Mucosa of rectum (tissue), 2 donors: ENCODE data around the gene GPD2.
A peak's percentile ranks its signal among the peaks of the same experiment; 100 is the strongest.

Source experiments
- H3K27ac ChIP-seq, 2 donors: one replicate each; pipeline ENCODE4 v1.7.0; 2013; ENCODE audit warnings: inconsistent platforms in 2 of 2, low read depth in 2 of 2, low read length in 2 of 2
- H3K27me3 ChIP-seq, 2 donors: one replicate each; pipeline ENCODE4 v1.7.0; 2013; ENCODE audit warnings: low read length in 2 of 2; ENCODE audit not compliant: control insufficient read depth in 2 of 2, insufficient read depth in 2 of 2
- H3K36me3 ChIP-seq, 2 donors: one replicate each; pipeline ENCODE4 v1.7.0; 2013; ENCODE audit warnings: low read length in 2 of 2; ENCODE audit not compliant: control insufficient read depth in 2 of 2, insufficient read depth in 2 of 2
- H3K4me1 ChIP-seq, 2 donors: one replicate each; pipeline ENCODE4 v1.7.0; 2013; ENCODE audit warnings: low read length in 2 of 2, mild to moderate bottlenecking in 1 of 2; ENCODE audit not compliant: control insufficient read depth in 2 of 2, insufficient read depth in 2 of 2
- H3K4me3 ChIP-seq, 2 donors: one replicate each; pipeline ENCODE4 v1.7.0; 2013; ENCODE audit warnings: low read length in 2 of 2
- H3K9ac ChIP-seq, 2 donors: one replicate each; pipeline ENCODE4 v1.7.0; 2013; ENCODE audit warnings: low read length in 2 of 2, low read depth in 1 of 2, mild to moderate bottlenecking in 1 of 2
- H3K9me3 ChIP-seq, 2 donors: one replicate each; pipeline ENCODE4 v1.7.0; 2013; ENCODE audit warnings: low read length in 2 of 2; ENCODE audit not compliant: control insufficient read depth in 2 of 2
- donor health status: healthy.
- donor health status: Normal muscosa, but diverticular disease.

GPD2 gene

DNA sequence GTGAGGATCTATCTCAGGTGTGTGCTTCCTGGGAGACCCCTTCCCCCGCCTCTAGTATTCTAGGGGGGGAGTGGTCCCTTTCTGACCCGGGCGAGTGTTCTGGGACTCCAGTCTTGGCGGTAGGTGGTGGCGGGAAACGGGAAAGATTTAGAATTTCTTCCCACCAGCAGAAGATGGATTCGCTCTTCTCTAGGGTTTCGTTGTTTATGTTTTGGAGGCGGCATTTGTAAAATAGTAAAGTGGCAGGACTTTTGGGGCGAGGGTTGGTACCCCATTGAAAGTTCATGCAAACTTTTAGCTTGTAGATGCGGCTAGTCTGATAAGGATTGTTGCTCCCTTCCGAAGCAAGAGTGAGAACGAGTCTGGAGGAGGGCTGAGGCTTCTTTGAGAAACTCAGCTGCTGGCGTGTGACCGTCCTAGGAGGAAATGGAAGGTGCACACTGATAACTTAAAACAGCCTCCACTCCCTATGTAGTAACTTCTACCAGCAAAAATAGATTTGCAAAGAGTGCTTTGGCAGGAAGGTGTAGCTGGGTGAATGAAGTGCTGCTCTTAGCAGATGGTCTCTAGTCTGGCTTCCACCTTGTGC, 412 bp downstream of the GPD2 start:
- H3K27ac ChIP-seq = peak overlapping the region; percentile 94 to 98
- peak overlapping the region; percentile 76 to 91 for H3K4me3 ChIP-seq
- H3K9ac ChIP-seq = peak overlapping the region; percentile 91 to 95
- H3K27me3 ChIP-seq = no peaks in the 10 kb centered on the region
- H3K9me3 ChIP-seq = no peaks in the 10 kb centered on the region
- H3K36me3 ChIP-seq = no peaks in the 10 kb centered on the region
- peaks cover 10 to 23% of the 10 kb centered on the region in 2 donors for H3K4me1 ChIP-seq

DNA sequence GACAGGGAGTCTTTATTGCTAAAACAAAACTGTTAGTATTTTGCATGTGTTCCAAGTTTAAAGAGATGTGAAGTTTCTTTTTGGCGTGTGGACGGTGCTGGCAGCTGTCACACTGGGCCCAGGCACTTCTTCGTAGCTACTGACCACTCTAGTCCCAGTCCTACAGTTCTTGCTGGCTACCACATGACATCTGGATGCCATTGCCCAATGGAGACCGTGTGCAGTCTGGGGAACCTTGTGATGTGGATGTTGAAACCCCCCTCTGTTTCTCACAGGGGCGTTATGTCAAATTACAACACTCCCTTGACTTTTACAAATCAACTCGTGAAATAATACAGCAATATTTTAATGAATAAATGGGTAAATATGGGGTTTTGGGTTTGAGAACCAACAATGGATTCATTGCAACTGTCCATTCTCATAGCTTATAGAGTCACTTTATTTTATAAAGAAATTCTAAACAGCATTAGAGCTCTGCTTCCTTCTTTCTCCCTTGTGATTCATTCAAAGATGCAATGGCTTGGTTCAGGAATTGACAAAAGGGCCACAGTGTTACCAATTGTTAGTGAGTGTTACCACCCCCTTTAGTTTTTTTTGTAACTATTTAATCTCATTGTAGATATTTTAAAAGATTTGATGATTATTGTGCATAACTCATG, 1.2 kb downstream of the GPD2 start:
- no peaks in the 10 kb centered on the region for H3K9me3 ChIP-seq
- H3K9ac ChIP-seq = peak overlapping the region; percentile 91 to 95
- H3K36me3 ChIP-seq = no peaks in the 10 kb centered on the region
- H3K4me3 ChIP-seq = peak overlapping the region; percentile 76 to 91
- no peaks in the 10 kb centered on the region for H3K27me3 ChIP-seq
- peak overlapping the region; percentile 94 to 98 for H3K27ac ChIP-seq
- H3K4me1 ChIP-seq = peaks cover 10 to 23% of the 10 kb centered on the region in 2 donors

DNA sequence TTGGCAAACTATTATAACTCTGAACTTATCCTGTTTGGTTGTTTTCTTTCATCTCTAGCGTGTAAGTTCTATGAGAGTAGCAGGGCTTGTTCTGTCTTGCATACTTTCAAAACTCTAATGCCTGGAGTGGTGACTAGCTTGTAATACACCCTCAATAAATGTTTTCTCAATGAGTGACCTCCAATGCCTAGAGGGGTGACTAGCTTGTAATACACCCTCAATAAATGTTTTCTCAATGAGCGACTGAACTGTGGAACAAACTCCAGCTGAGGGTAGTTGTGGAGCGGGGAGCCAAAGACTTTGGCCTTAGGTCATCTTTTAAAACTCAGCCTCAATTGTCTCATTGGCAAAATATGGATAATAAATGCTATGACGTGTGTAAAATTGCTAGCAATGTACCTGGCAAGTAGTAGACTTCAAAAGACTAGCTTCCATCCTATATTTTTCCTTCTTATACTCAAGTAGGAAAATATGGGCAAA, 1.8 kb downstream of the GPD2 start:
- no peak overlapping the region for H3K9ac ChIP-seq
- H3K4me3 ChIP-seq = peak overlapping the region in 1 of 2 donors; percentile 27
- no peaks in the 10 kb centered on the region for H3K27me3 ChIP-seq
- H3K27ac ChIP-seq = peak overlapping the region; percentile 25 to 94
- H3K4me1 ChIP-seq = peaks cover 10 to 23% of the 10 kb centered on the region in 2 donors
- H3K9me3 ChIP-seq = no peaks in the 10 kb centered on the region
- H3K36me3 ChIP-seq = no peaks in the 10 kb centered on the region

DNA sequence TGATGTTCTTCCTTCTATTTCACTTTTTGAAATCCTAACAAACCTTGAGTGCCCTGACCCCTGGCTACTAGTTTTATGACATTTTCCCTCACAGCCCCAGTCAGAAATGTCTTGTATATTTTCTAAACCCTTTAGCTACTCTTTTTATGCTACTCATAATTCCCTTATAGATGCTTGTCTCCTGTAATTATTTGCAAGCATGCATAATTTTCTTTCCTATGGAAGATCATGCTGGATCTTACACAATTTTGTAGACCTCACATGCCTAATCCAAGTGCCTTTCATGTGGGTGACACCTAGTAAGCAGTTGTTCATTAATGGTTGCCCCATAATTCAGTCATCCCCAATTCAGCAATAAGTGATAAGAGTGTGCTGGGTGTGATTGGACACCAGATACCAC, 6.9 kb downstream of the GPD2 start:
- no peak overlapping the region for H3K27ac ChIP-seq
- no peaks in the 10 kb centered on the region for H3K27me3 ChIP-seq
- H3K9me3 ChIP-seq = no peaks in the 10 kb centered on the region
- H3K9ac ChIP-seq = no peak overlapping the region
- H3K4me3 ChIP-seq = no peak overlapping the region
- peaks cover 2 to 10% of the 10 kb centered on the region in 2 donors for H3K4me1 ChIP-seq
- no peaks in the 10 kb centered on the region for H3K36me3 ChIP-seq

DNA sequence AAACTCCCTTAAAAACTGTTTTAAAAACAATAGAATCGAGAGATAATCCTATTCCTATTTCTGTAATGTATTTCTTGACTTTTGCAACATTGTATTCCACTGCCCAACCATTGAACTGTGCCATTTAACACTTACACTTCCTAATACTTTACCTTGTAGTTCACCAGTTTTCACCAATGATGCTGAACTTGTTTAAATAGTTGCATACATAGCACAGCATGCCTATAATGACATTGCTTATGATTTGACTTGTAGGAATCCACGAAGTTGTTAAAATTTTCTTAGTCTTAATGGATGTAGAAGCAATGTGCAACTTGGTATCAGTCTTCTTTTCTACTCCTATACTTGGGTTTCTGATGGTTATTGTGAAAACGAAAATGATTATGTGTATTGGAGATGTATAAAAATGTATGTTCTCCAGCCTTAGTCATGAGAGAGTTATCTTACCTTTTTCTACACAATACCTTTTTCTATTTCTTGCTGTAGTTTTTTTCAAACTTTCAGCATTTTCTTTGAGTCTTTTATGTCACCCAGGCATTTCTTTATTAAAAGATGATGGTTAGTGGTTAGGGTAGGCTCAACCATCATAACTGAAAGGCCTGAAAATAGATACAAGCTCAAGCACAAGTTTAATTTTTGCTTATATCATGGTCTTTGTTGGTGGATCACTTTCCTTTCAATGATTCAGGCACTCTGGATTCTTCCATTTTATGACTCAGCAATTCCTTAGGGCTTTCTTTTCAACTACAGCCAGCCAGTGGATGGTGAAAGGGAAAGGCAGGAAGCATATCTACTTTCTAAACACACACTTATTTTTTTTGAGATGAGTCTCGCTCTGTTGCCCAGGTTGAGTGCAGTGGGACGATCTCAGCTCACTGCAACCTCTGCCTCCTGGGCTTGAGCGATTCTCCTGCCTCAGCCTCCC, 9.4 kb downstream of the GPD2 start:
- Histone ChIP-seq H3K9ac (no peak overlapping the region), H3K27ac (no peak overlapping the region), H3K9me3 (no peaks in the 10 kb centered on the region), H3K4me1 (no peaks in the 10 kb centered on the region), H3K4me3 (no peak overlapping the region), H3K27me3 (no peaks in the 10 kb centered on the region), H3K36me3 (no peaks in the 10 kb centered on the region)

DNA sequence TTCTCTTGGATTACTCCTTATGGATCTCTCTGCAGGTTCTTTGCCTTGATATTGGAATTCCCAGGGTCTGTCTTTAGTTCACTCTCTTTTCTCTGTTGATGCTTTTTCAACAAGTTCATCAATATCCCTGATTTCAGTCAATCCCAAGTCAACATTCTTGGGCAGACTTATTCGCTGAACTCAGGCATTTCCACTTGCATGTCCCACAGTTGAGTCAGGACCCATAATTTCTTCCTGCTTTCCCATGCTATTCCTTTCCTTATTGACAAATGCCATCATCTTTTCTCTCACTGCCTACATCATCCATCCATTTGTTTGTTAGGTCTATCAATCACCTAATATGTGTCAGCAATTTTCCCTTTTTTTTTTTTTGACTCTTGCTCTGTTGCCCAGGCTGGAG, 11.6 kb downstream of the GPD2 start:
- H3K9ac ChIP-seq = no peak overlapping the region

DNA sequence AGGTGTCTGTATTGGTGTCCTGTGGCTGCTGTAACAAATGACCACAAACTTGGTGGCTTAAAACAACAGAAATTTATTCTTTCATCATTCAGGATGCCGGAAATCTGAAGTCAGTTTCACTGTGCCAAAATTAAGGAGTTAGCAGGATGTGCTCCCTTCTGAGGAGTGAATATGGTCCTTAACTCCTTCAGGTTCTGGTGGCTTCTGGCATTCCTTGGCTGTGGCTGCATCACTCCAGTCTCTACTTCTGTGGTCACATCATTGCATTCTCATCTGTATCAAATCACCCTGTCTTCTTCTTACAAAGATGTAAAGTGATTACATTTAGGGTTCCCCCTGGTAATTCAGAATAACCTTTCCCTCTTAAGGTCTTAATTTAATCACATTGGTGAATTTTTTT, 12.6 kb downstream of the GPD2 start:
- H3K9ac ChIP-seq = no peak overlapping the region
- no peaks in the 10 kb centered on the region for H3K27me3 ChIP-seq
- H3K4me1 ChIP-seq = no peaks in the 10 kb centered on the region
- H3K36me3 ChIP-seq = no peaks in the 10 kb centered on the region
- H3K4me3 ChIP-seq = no peak overlapping the region
- no peak overlapping the region for H3K27ac ChIP-seq
- H3K9me3 ChIP-seq = no peaks in the 10 kb centered on the region

More for the DNA sequence above, 11.6 kb downstream of the GPD2 start:
- H3K9me3 ChIP-seq = no peaks in the 10 kb centered on the region
- no peaks in the 10 kb centered on the region for H3K36me3 ChIP-seq
- H3K4me3 ChIP-seq = no peak overlapping the region
- H3K4me1 ChIP-seq = no peaks in the 10 kb centered on the region
- no peak overlapping the region for H3K27ac ChIP-seq
- H3K27me3 ChIP-seq = no peaks in the 10 kb centered on the region

DNA sequence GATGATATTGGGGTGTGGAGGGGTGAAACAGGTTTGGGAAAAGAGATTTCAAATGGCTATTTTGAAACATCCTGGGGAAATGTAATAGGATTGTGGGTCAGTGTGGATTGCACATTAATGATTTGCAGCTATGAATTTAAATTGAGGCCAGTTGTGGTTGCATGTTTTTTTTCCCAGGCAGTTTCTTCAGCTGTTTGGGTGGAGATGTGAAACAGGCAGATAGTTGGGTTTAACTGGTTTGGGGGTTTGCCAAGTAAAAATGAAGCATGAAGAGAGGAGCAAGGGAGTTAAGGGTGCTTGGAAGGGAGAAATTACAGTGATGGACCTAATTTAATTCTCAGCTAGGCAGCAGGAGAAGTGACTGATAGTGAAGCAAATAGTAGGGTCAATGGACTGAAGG, 16.8 kb downstream of the GPD2 start:
- Histone ChIP-seq H3K27ac (no peak overlapping the region), H3K27me3 (no peaks in the 10 kb centered on the region), H3K9me3 (no peaks in the 10 kb centered on the region), H3K36me3 (no peaks in the 10 kb centered on the region), H3K4me3 (no peak overlapping the region), H3K4me1 (peaks cover 0 to 3% of the 10 kb centered on the region in 2 donors), H3K9ac (no peak overlapping the region)

DNA sequence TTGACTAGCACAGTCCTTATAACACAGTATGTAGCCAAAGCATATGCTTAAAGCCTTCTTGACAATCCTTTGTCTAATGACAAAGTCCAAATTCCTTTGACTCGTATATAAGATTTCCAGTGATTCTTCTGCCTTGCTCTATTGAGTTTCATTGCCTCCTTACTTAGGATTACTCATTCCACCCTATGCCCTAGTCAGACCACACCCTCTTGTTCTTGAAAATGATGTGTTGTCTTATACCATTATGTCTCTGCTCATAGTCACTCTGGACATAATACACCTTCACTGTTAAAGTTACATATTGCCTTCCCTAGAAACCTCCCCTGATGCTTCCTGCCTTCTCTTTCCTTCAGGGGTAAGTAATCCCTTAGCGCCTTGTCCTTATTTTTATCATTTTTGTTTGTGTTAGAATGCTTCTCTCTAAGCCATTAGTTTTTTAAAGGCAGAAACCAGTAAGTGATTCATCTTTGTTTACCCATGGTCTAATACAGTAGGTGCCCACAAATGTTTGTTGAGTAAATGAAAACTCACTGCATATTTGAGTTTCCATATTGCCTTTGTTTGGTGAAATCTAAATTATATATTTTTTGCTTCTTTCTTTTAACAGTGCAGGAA, 19.3 kb downstream of the GPD2 start:
- no peaks in the 10 kb centered on the region for H3K36me3 ChIP-seq
- H3K9ac ChIP-seq = peak overlapping the region in 1 of 2 donors; percentile 22
- peak overlapping the region; percentile 44 to 74 for H3K27ac ChIP-seq
- no peak overlapping the region for H3K4me3 ChIP-seq
- no peaks in the 10 kb centered on the region for H3K9me3 ChIP-seq
- H3K27me3 ChIP-seq = no peaks in the 10 kb centered on the region
- peaks cover 0 to 4% of the 10 kb centered on the region in 2 donors for H3K4me1 ChIP-seq
